ENCODE data around the gene CCDC146. TPM values are rescaled to one million over a fixed set of nuclear protein-coding genes. Genes with fewer than 3 reads are reported as not detected.

The CCDC146 gene
- total and polyA plus RNA-seq, 4 donors: 1.3 to 3.9 (median 3.1) TPM

GRCh38 chr7:77202481-77202976 is 80.1 kb downstream of the CCDC146 start:
- Histone ChIP-seq H3K9me3 (ENCODE audit: control insufficient read depth in 4 of 4, low read length in 3 of 4) (no peaks in the 10 kb centered on the region), H3K27ac (ENCODE audit: low read depth in 1 of 2, low read length in 2 of 2) (peak overlapping the region; percentile 42 to 60), H3K4me1 (ENCODE audit: control insufficient read depth in 4 of 4, insufficient read depth in 4 of 4, low read length in 3 of 4) (peaks cover 1 to 16% (median 10%) of the 10 kb centered on the region in 4 donors), H3K27me3 (ENCODE audit: control insufficient read depth in 4 of 4, insufficient read depth in 4 of 4, low read length in 3 of 4) (no peaks in the 10 kb centered on the region), H3K36me3 (ENCODE audit: control insufficient read depth in 4 of 4, insufficient read depth in 3 of 4, low read depth in 1 of 4, low read length in 3 of 4) (no peaks in the 10 kb centered on the region), H3K9ac (ENCODE audit: low read depth in 1 of 2, low read length in 2 of 2) (peak overlapping the region in 1 of 2 donors; percentile 10), H3K4me3 (ENCODE audit: low read depth in 1 of 3, low read length in 3 of 3) (peak overlapping the region in 2 of 3 donors; percentile 27 to 34)
- no peak for DNase-seq (ENCODE audit: low spot score)
- 27% methylated on average over 4 of the region's 4 CpGs for WGBS
- TF ChIP-seq, protein P1, sequence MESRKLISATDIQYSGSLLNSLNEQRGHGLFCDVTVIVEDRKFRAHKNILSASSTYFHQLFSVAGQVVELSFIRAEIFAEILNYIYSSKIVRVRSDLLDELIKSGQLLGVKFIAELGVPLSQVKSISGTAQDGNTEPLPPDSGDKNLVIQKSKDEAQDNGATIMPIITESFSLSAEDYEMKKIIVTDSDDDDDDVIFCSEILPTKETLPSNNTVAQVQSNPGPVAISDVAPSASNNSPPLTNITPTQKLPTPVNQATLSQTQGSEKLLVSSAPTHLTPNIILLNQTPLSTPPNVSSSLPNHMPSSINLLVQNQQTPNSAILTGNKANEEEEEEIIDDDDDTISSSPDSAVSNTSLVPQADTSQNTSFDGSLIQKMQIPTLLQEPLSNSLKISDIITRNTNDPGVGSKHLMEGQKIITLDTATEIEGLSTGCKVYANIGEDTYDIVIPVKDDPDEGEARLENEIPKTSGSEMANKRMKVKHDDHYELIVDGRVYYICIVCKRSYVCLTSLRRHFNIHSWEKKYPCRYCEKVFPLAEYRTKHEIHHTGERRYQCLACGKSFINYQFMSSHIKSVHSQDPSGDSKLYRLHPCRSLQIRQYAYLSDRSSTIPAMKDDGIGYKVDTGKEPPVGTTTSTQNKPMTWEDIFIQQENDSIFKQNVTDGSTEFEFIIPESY (IDR thresholded peaks at IDR 0.05): no peak
- TF ChIP-seq ATF3 (IDR thresholded peaks at IDR 0.05): no peak
- TF ChIP-seq HNF4A (conservative IDR thresholded peaks at IDR 0.05): peak; percentile 78 to 84
- TF ChIP-seq TAF1 (conservative IDR thresholded peaks at IDR 0.05): no peak
- peak; percentile 49 for TF ChIP-seq SP1 (IDR thresholded peaks at IDR 0.05)
- no peak for TF ChIP-seq RAD21 (IDR thresholded peaks at IDR 0.05)
- no peak for TF ChIP-seq REST (IDR thresholded peaks at IDR 0.05)
- TF ChIP-seq RXRA (IDR thresholded peaks at IDR 0.05): peak in 1 of 2 donors; percentile 58
- no peak for TF ChIP-seq JUND (IDR thresholded peaks at IDR 0.05)
- TF ChIP-seq GABPA (IDR thresholded peaks at IDR 0.05 in 1 of 2, conservative IDR thresholded peaks at IDR 0.05 in 1 of 2): no peak
- peak; percentile 30 for TF ChIP-seq YY1 (IDR thresholded peaks at IDR 0.05)
- no peak for TF ChIP-seq FOXA1 (IDR thresholded peaks at IDR 0.05)
- TF ChIP-seq CTCF (IDR thresholded peaks at IDR 0.05; ENCODE audit: low read depth, low read length, missing input control): peak; percentile 6
- TF ChIP-seq EGR1 (IDR thresholded peaks at IDR 0.05; ENCODE audit: low read depth in 2 of 2): no peak
- no peak for TF ChIP-seq HNF4G (IDR thresholded peaks at IDR 0.05)
- no peak for TF ChIP-seq FOXA2 (IDR thresholded peaks at IDR 0.05)
- TF ChIP-seq MAX (IDR thresholded peaks at IDR 0.05): no peak
- TF ChIP-seq NR2F2 (IDR thresholded peaks at IDR 0.05): no peak
